ENCODE results near the gene ZNF587.
A peak's percentile ranks its signal among the peaks of the same experiment; 100 is the strongest.
"Not testable (repeated sequence)": the region's sequence is repeated elsewhere in the genome, so short reads cannot be mapped to it uniquely, and the experiment has no call there.

Gene ZNF587

DNA sequence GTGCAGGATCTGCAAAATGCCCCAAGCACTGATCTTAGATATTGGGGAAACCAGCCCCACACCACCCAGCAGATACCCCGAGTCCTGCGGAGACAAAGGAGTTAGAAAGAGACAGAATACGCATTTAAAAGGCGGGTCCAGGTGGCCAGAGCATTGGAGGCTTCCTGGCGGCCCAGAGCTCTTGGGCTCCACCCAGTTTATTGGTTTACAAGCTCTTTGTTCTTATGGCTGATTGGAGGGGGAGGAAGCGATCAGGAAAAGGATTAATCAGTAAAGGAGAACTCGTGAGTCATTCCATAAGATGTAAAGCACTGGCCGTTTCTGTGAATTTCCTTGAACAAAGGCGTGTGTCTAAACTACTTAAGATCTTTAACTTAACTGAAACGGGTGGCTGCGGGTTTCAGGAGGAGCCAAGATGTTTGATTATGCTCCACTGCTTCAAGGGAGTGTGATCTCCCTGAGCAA, 926 bp downstream of the ZNF587 start:
- ChIA-PET CTCF (no interaction called here), POLR2A (no interaction called here)
- DNase-seq (ENCODE audit: low read depth, low spot score), result no peak

DNA sequence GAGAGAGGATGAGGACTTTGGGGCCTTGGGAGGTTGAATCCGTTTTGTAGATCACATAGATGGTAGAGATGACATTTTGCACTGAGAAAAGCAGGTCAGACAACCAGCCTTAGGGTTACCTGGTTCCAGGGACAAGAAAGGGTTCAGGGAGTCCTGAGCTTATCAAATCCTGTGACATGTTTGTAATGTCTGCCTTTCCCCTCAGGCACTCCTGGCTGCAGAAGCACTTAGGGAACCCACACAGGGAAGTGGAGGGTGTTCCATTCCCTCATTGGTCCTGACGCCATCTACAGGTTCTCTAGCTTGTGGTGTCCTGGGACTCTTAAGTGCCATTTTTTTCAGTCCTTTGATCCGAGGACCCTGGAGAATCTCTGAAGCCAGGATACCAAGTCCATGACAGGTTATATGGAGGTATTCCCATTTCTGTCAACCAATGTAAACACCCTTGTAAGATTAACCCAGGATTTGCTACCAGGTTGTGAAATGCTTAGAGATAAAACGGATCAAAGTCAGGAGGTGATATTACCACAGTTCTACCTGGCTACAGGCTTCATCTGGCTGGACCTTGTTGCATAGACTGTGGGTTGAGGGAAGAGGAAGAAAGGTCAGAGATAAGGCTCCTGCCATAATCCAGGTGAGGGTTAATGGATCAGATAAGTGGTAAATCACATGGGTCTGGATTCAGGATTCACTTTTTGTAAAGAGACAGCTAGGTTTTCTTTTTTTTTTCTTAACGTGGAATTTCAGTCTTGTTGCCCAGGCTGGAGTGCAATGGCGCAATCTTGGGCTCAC, 2.3 kb downstream of the ZNF587 start:
- POLR2A ChIA-PET; DNase-seq (ENCODE audit: low read depth, low spot score); H3K4me3 ChIP-seq (ENCODE audit: low read depth, low read length); CTCF ChIA-PET: not testable (repeated sequence)

More for the DNA sequence above, 926 bp downstream of the ZNF587 start:
- TF ChIP-seq, protein P1, sequence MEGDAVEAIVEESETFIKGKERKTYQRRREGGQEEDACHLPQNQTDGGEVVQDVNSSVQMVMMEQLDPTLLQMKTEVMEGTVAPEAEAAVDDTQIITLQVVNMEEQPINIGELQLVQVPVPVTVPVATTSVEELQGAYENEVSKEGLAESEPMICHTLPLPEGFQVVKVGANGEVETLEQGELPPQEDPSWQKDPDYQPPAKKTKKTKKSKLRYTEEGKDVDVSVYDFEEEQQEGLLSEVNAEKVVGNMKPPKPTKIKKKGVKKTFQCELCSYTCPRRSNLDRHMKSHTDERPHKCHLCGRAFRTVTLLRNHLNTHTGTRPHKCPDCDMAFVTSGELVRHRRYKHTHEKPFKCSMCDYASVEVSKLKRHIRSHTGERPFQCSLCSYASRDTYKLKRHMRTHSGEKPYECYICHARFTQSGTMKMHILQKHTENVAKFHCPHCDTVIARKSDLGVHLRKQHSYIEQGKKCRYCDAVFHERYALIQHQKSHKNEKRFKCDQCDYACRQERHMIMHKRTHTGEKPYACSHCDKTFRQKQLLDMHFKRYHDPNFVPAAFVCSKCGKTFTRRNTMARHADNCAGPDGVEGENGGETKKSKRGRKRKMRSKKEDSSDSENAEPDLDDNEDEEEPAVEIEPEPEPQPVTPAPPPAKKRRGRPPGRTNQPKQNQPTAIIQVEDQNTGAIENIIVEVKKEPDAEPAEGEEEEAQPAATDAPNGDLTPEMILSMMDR (IDR thresholded peaks at IDR 0.05; ENCODE audit: insufficient read depth, low read length, missing control alignments), result no peak
- peak overlapping the region; percentile 87 for H3K4me3 ChIP-seq (ENCODE audit: low read depth, low read length)

DNA sequence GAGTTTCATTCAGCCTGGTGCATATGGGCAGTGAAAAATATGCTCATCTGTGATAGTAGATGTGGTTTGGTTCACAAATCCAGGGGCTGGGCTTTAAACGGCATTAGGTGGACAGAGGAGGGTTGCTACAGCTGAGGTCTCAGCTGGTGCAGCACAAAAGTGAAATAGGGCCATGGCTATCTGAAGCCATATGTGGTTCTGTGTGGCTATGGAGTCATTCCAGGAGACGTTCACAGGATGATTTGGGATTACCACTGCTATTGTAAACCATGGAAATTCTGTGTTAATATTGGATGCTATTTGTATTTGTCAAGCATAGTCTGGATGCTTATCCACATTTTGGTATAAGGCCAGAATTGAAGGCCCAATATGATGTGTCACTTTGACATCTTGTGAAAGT, 4.5 kb downstream of the ZNF587 start:
- CTCF ChIA-PET; H3K4me3 ChIP-seq (ENCODE audit: low read depth, low read length); DNase-seq (ENCODE audit: low read depth, low spot score); POLR2A ChIA-PET: not testable (repeated sequence)

DNA sequence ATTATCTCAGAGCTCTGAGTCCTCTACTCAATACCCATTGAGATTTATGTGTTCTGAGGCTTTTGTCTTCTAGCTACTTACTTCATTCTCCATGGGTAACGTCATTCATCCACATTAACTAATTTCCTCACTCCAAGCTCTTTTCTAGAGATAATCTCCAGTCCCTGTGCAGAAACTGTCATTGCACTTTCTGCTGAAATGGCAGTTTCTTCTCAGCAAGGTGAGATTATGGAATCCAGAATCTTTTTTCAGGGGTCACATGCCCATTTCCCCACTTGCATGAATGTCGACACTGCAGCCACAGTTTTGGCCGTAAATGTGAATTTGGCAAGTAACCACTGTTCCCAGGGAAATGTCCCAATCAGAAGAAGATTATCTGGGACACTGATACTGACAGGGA, 12.7 kb downstream of the ZNF587 start:
- POLR2A ChIA-PET; H3K4me3 ChIP-seq (ENCODE audit: low read depth, low read length); DNase-seq (ENCODE audit: low read depth, low spot score): not testable (repeated sequence)
- CTCF ChIA-PET, result interaction anchor here (1.0 kb wide), 1 partner anchor 27 kb away, joined by 5 read pairs; the partner anchor contains the start of gene ZNF814

DNA sequence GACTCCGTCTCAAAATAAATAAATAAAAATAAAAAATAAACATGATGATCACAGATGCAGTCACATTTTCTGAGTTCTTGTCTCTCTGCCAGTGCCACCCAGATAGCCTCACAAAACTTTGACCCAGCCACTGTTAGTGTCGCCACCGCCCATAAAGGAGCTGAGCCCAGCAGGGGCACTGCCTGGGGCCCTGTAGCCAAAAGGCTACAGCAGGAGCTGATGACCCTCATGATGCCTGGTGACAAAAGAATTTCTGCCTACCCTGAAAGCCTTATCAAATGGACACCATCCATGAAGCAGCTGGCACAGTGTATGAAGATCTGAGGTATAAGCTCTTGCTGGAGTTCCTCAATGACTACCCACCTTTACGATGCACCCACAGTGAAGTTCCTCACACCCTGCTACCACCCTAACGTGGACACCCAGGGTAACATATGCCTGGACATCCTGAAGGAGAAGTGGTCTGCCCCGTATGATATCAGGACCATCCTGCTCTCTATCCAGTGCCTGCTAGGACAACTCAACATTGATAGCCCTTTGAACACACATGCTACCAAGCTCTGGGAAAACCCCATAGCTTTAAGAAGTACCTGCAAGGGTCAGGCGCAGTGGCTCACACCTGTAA, 18.3 kb downstream of the ZNF587 start:
- no peak overlapping the region for H3K4me3 ChIP-seq (ENCODE audit: low read depth, low read length)
- TF ChIP-seq, protein P1 (IDR thresholded peaks at IDR 0.05; ENCODE audit: insufficient read depth, low read length, missing control alignments), result no peak
- CTCF ChIA-PET, result no interaction called here
- no peak for DNase-seq (ENCODE audit: low read depth, low spot score)
- POLR2A ChIA-PET, result interaction anchor here (0.7 kb wide), 1 partner anchor 55 kb away, joined by 3 read pairs; no protein-coding TSS in a partner anchor

DNA sequence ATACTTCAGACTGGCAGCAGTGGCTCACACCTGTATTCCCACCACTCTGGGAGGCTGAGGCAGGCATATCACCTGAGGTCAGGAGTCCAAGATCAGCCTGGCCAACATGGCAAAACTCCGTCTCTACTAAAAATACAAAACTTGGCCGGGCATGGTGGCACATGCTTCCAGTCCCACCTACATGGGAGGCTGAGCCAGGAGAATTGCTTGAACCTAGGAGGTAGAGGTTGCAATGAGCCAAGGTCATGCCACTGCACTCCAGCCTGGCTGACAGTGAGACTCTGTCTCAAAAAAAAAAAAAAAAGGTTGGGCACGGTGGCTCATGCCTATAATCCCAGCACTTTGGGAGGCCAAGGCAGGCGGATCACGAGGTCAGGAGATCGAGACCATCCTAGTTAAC, 20.0 kb downstream of the ZNF587 start:
- POLR2A ChIA-PET; DNase-seq (ENCODE audit: low read depth, low spot score); CTCF ChIA-PET; H3K4me3 ChIP-seq (ENCODE audit: low read depth, low read length): not testable (repeated sequence)

DNA sequence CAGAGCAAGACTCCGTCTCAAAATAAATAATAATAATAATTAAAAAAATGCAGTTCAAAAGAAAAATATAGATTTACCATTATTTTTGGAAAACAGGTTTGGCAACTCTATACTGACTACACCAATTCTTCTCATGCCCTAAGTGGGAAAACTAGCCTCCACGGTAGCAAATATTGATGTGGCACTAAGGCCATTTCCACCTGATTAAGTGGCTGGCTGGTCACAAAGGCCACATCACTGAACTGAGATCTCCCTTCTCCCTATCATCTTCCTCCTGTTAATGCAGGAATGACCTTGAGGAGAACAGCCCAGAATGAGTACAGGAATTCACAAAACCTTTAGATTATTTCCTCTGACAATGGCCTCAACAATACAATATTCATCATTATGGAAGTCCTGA, 20.6 kb downstream of the ZNF587 start:
- ChIA-PET CTCF (no interaction called here), POLR2A (no interaction called here)
- TF ChIP-seq, protein P1 (IDR thresholded peaks at IDR 0.05; ENCODE audit: insufficient read depth, low read length, missing control alignments), result no peak

DNA sequence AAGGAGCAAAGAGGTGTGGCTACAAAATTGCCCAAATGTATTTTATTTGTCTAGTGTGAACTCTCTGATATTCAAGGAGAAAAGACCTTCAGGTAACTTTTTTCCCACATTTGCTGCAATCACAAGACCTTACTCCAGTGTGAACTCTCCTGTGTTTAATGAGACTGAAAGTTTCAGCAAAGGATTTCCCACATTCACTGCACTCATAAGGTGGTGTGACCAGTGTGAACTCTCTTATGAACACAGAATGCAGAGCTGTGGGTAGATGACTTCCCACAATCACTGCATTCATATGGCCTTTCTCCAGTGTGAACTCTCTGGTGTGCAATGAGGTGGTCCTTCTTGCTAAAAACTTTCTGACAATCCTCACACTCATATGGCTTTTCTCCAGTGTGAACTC, 22.8 kb downstream of the ZNF587 start:
- CTCF ChIA-PET, result no interaction called here

More for the DNA sequence above, 20.6 kb downstream of the ZNF587 start:
- H3K4me3 ChIP-seq (ENCODE audit: low read depth, low read length), result no peak overlapping the region
- no peak for DNase-seq (ENCODE audit: low read depth, low spot score)

DNA sequence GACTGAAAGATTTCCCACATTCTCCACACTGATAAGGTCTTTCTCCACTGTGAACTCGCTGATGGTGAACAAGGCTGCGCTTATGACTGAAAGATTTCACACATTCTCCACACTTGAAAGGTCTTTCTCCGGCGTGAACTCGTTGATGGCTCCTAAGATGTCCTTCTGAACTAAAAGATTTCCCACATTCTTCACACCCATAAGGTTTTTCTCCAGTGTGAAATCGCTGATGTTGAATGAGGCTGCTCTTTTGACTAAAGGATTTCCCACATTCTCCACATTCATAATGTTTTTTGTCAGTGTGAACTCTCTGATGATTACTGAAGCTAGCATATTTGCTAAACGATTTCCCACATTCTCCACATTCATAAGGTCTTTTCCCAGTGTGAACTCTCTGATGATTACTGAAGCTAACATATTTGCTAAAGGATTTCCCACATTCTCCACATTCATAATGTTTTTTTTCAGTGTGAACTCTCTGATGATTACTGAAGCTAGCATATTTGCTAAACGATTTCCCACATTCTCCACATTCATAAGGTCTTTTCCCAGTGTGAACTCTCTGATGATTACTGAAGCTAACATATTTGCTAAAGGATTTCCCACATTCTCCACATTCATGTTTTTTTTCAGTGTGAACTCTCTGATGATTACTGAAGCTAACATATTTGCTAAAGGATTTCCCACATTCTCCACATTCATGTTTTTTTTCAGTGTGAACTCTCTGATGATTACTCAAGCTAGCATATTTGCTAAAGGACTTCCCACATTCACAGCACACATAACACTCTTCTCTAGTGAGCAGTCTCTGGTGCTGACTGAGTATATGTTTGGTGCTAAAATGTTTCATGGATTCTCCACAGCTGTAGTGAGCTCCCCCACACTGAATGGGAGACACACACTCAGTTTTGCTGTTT, 24.5 kb downstream of the ZNF587 start:
- H3K4me3 ChIP-seq (ENCODE audit: low read depth, low read length); DNase-seq (ENCODE audit: low read depth, low spot score); CTCF ChIA-PET: not testable (repeated sequence)
- POLR2A ChIA-PET, result interaction anchor here (0.6 kb wide), 1 partner anchor 19 kb away, joined by 3 read pairs; no protein-coding TSS in a partner anchor

More for the DNA sequence above, 22.8 kb downstream of the ZNF587 start:
- H3K4me3 ChIP-seq (ENCODE audit: low read depth, low read length), result no peak overlapping the region
- no peak for DNase-seq (ENCODE audit: low read depth, low spot score)
- TF ChIP-seq, protein P1 (IDR thresholded peaks at IDR 0.05; ENCODE audit: insufficient read depth, low read length, missing control alignments), result no peak
- POLR2A ChIA-PET, result no interaction called here
